ENCODE results near the gene ST8SIA3. TPM values are rescaled to one million over a fixed set of nuclear protein-coding genes. Genes with fewer than 3 reads are reported as not detected.

ST8SIA3 gene
- total RNA-seq, 1 experiment from 2014 or later = 1.9 TPM

DNA sequence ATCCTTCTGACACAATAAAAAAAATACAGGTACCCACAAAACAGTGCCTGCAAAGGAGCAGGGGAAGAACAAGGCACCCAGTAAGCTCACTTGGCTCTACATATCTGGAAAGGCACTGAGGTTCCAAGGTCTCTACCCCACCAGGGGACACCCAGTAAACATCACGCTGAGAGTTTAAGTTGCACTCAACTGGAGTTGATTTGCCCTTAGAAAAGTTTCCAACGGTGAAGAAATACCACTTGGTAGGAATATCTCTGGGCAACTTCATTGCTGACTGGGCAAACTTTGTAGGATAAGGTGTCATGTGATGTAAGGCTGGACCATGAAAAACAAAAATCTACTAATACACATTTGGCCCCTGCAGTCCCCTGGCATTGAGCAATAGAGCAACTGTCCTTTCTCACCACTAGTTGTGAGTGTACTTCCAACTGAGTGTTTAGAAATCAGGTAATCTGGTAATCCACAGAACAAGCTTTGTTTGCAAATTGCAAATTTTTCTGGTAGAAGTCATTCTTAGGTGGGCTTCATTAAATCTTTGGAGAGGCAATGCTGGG is 14.2 kb downstream of the ST8SIA3 start:
- no peaks in the 10 kb centered on the region for H3K23me2 ChIP-seq (ENCODE audit: insufficient read length, low read depth, low read length, poor library complexity, severe bottlenecking)
- Mint-ChIP-seq H3K4me3 (no peak overlapping the region), H3K36me3 (ENCODE audit: insufficient read depth in 1 of 3, low read depth in 3 of 3) (no peaks in the 10 kb centered on the region), H3K27ac (no peak overlapping the region), H3K27me3 (ENCODE audit: low read depth) (peaks cover 10% of the 10 kb centered on the region), H3K9me3 (no peaks in the 10 kb centered on the region), H3K4me1 (no peaks in the 10 kb centered on the region)
- H4K20me1 ChIP-seq (ENCODE audit: control insufficient read depth, insufficient read depth, insufficient read length) = no peaks in the 10 kb centered on the region
- no peak overlapping the region for H4K5ac ChIP-seq (ENCODE audit: insufficient read length, low read depth, low read length)
- no peak overlapping the region for H2BK12ac ChIP-seq (ENCODE audit: insufficient read length, low read depth, low read length)
- H2BK15ac ChIP-seq (ENCODE audit: low read depth, low read length) = no peak overlapping the region
- H3K27ac ChIP-seq (ENCODE audit: insufficient read length, low read depth, low read length) = no peak overlapping the region
- H3K9me3 ChIP-seq (ENCODE audit: control insufficient read depth, low read depth, low read length) = no peaks in the 10 kb centered on the region
- H3K79me2 ChIP-seq (ENCODE audit: insufficient read depth, low read length) = no peaks in the 10 kb centered on the region
- H2BK5ac ChIP-seq (ENCODE audit: insufficient read length, low read length) = no peak overlapping the region
- no peak overlapping the region for H3K56ac ChIP-seq (ENCODE audit: insufficient read length, low read depth, low read length)
- no peak overlapping the region for H3K14ac ChIP-seq (ENCODE audit: insufficient read depth, low read length)
- H3K18ac ChIP-seq (ENCODE audit: insufficient read length, low read depth, low read length) = no peak overlapping the region
- TF ChIP-seq, protein P1, sequence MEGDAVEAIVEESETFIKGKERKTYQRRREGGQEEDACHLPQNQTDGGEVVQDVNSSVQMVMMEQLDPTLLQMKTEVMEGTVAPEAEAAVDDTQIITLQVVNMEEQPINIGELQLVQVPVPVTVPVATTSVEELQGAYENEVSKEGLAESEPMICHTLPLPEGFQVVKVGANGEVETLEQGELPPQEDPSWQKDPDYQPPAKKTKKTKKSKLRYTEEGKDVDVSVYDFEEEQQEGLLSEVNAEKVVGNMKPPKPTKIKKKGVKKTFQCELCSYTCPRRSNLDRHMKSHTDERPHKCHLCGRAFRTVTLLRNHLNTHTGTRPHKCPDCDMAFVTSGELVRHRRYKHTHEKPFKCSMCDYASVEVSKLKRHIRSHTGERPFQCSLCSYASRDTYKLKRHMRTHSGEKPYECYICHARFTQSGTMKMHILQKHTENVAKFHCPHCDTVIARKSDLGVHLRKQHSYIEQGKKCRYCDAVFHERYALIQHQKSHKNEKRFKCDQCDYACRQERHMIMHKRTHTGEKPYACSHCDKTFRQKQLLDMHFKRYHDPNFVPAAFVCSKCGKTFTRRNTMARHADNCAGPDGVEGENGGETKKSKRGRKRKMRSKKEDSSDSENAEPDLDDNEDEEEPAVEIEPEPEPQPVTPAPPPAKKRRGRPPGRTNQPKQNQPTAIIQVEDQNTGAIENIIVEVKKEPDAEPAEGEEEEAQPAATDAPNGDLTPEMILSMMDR (conservative IDR thresholded peaks at IDR 0.05) = no peak
- H2AK5ac ChIP-seq (ENCODE audit: insufficient read length, low read length) = no peak overlapping the region
- H3K4me1 ChIP-seq (ENCODE audit: insufficient read depth, low read length) = no peaks in the 10 kb centered on the region
- WGBS (ENCODE audit: extremely low coverage, insufficient read length, low lambda C conversion rate) = no CpG with 5 or more reads among the region's 2 CpGs
- H3K4ac ChIP-seq (ENCODE audit: low read depth, low read length) = no peak overlapping the region
- H2AFZ ChIP-seq (ENCODE audit: low read length) = no peak overlapping the region
- no peaks in the 10 kb centered on the region for H3K27me3 ChIP-seq (ENCODE audit: insufficient read depth, low read length)
- no peak overlapping the region for H4K8ac ChIP-seq (replicated peaks; ENCODE audit: insufficient read length, low read depth, low read length)
- H3K79me1 ChIP-seq (ENCODE audit: insufficient read depth, low read depth, low read length, poor library complexity, severe bottlenecking) = no peaks in the 10 kb centered on the region
- H3K9ac ChIP-seq (ENCODE audit: extremely low read depth, insufficient read length, low read length) = no peak overlapping the region
- H4K91ac ChIP-seq (ENCODE audit: insufficient read length, low read depth, low read length) = no peak overlapping the region
- no peak overlapping the region for H3K4me2 ChIP-seq (ENCODE audit: insufficient read depth, insufficient read length, low read length)
- H2BK20ac ChIP-seq (ENCODE audit: low read depth, low read length, poor library complexity, severe bottlenecking) = no peak overlapping the region
- no peak overlapping the region for H3K23ac ChIP-seq (ENCODE audit: insufficient read length, low read depth, low read length)
- H3T11ph ChIP-seq (ENCODE audit: low read length) = no peak overlapping the region
- no peak overlapping the region for H2BK120ac ChIP-seq (ENCODE audit: low read depth, low read length, poor library complexity, severe bottlenecking)
- no peak for DNase-seq

Data from H9 (cell line).